ENCODE data around the gene GABPB2.

- TF ChIP-seq ARID3A (IDR thresholded peaks at IDR 0.05; ENCODE audit: low read depth, low read length), result no peak
- no peak for TF ChIP-seq POLR2A (IDR thresholded peaks at IDR 0.05; ENCODE audit: insufficient read depth in 1 of 2, low read depth in 2 of 2, low read length in 2 of 2)
- no peak for TF ChIP-seq HDAC2 (CRISPR knock-in tag; IDR thresholded peaks at IDR 0.05)
- TF ChIP-seq ETV6 (CRISPR knock-in tag; conservative IDR thresholded peaks at IDR 0.05), result no peak
- no peak for TF ChIP-seq CTCF (CRISPR knock-in tag; IDR thresholded peaks at IDR 0.05)
- no peak for TF ChIP-seq TFE3 (CRISPR knock-in tag; IDR thresholded peaks at IDR 0.05)
- TF ChIP-seq SMC3 (IDR thresholded peaks at IDR 0.05; ENCODE audit: low read length), result no peak
- no peak for TF ChIP-seq HCFC1 (IDR thresholded peaks at IDR 0.05; ENCODE audit: low read depth, low read length)
- TF ChIP-seq ZNF138 (CRISPR knock-in tag; IDR thresholded peaks at IDR 0.05; ENCODE audit: low read depth), result no peak
- no peak for TF ChIP-seq BATF2 (CRISPR knock-in tag; IDR thresholded peaks at IDR 0.05)
Measured at GRCh38 chr1:151157067-151157531, 86.5 kb downstream of the GABPB2 start.
